ENCODE results near the gene ELAVL3.

- TF ChIP-seq POLR2A (IDR thresholded peaks at IDR 0.05; ENCODE audit: low read depth, low read length) (no peak), TAF1 (IDR thresholded peaks at IDR 0.05; ENCODE audit: low read depth, low read length) (no peak), POLR2AphosphoS5 (IDR thresholded peaks at IDR 0.05; ENCODE audit: low read depth, low read length) (0 out of 2 replicates have a peak, but pooled peaks have one; percentile 24)
Observed at GRCh38 chr19:11482384-11483050, 1.7 kb upstream of the ELAVL3 start.

Measured in GM12891 (cell line).